MM.1S (cell line): Measurements from ENCODE around the gene RALGAPA2.

Source experiments
- DNase-seq: peaks from one replicate; pipeline ENCODE4 v3.0.0-alpha.2; 2015
- H2AFZ ChIP-seq: fragments of 300-600 bp; sonication (generic); 2 replicates; pipeline ENCODE4 v1.6.0; 2016; ENCODE audit warnings: antibody characterized with exemption, low read length
- H3F3A ChIP-seq: fragments of 300-600 bp; sonication (generic); 2 replicates; pipeline ENCODE4 v1.6.1; 2016; ENCODE audit warnings: mild to moderate bottlenecking, antibody characterized with exemption, low read length, moderate library complexity, mixed read lengths; ENCODE audit not compliant: insufficient read depth
- H3K27ac ChIP-seq: fragments of 300-600 bp; sonication (generic); 2 replicates; pipeline ENCODE4 v1.5.1; 2016; ENCODE audit warnings: mild to moderate bottlenecking, low read length
- H3K27me3 ChIP-seq: fragments of 300-600 bp; sonication (generic); replicated peaks from 2 replicates; pipeline ENCODE4 v1.6.0; 2016; ENCODE audit warnings: low read length; ENCODE audit not compliant: insufficient read depth
- H3K36me3 ChIP-seq: fragments of 300-600 bp; sonication (generic); replicated peaks from 2 replicates; pipeline ENCODE4 v1.6.1; 2016; ENCODE audit warnings: mild to moderate bottlenecking, low read length, mixed read lengths; ENCODE audit not compliant: insufficient read depth
- H3K4me1 ChIP-seq: fragments of 300-600 bp; sonication (generic); 2 replicates; pipeline ENCODE4 v1.6.1; 2016; ENCODE audit warnings: low read length, mixed read lengths
- H3K4me2 ChIP-seq: fragments of 300-600 bp; sonication (generic); 2 replicates; pipeline ENCODE4 v1.6.0; 2016; ENCODE audit warnings: low read depth, low read length
- H3K4me3 ChIP-seq: fragments of 300-600 bp; sonication (generic); 2 replicates; pipeline ENCODE4 v1.5.1; 2016; ENCODE audit warnings: low read length, mixed read lengths
- H3K79me2 ChIP-seq: fragments of 300-600 bp; sonication (generic); 2 replicates; pipeline ENCODE4 v1.6.1; 2016; ENCODE audit warnings: mixed run types, low read length, mixed read lengths
- H3K9ac ChIP-seq: fragments of 300-600 bp; sonication (generic); 2 replicates; pipeline ENCODE4 v1.6.1; 2016; ENCODE audit warnings: low read length, mixed read lengths
- H3K9me2 ChIP-seq: fragments of 300-600 bp; sonication (generic); replicated peaks from 2 replicates; pipeline ENCODE4 v1.6.1; 2016; ENCODE audit warnings: mild to moderate bottlenecking, low read length, mixed read lengths; ENCODE audit not compliant: insufficient read depth
- H3K9me3 ChIP-seq: fragments of 300-600 bp; sonication (generic); replicated peaks from 2 replicates; pipeline ENCODE4 v1.6.1; 2016; ENCODE audit warnings: mild to moderate bottlenecking, low read length, mixed read lengths; ENCODE audit not compliant: insufficient read depth
- H4K20me1 ChIP-seq: fragments of 300-600 bp; sonication (generic); 2 replicates; pipeline ENCODE4 v1.6.1; 2016; ENCODE audit warnings: mild to moderate bottlenecking, low read length, moderate library complexity, mixed read lengths; ENCODE audit not compliant: insufficient read depth
- EZH2 ChIP-seq: fragments of 300-600 bp; sonication (generic); optimal IDR thresholded peaks from 2 replicates; pipeline ENCODE3; 2017; ENCODE audit warnings: low read depth, mild to moderate bottlenecking, antibody characterized with exemption, low read length, mixed read lengths
- EZH2phosphoT487 ChIP-seq: fragments of 300-600 bp; sonication (generic); IDR thresholded peaks from 2 replicates; pipeline ENCODE4 v1.6.1; 2018; ENCODE audit warnings: antibody characterized with exemption, low read length
- TF ChIP-seq, protein P1 (sequence below): fragments of 300-600 bp; sonication (generic); IDR thresholded peaks from 2 replicates; pipeline ENCODE4 v1.5.1; 2016; ENCODE audit warnings: antibody characterized with exemption, low read length, mixed read lengths

Gene RALGAPA2

DNA sequence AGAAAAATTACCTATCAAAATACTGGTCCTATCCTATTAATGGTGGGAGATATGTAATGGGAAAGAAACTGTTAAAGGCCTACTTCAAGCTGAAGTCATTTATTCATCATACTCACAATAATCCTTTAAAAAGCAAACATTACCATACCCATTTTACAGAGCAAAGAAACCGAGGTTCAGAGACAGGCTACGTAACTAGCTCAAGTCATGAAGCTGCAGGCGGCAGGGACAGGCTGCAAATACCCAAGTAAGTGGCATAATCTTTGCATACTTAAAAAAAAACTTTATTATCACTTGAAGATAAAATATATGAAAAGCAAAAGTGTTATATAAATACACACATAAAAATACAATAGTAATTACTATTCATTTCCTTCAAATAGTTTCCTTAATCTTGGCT, 2.6 kb downstream of the RALGAPA2 start:
- Histone ChIP-seq H3K9me2 (no peaks in the 10 kb centered on the region), H3K4me3 (no peak overlapping the region), H4K20me1 (no peaks in the 10 kb centered on the region), H3K9me3 (no peaks in the 10 kb centered on the region), H3K4me1 (peaks cover 4% of the 10 kb centered on the region; the same call in 1 of the 2 replicates), H3K79me2 (no peaks in the 10 kb centered on the region), H3K36me3 (no peaks in the 10 kb centered on the region), H2AFZ (no peak overlapping the region), H3K9ac (no peak overlapping the region), H3F3A (no peaks in the 10 kb centered on the region; the same call in 1 of the 2 replicates), H3K27me3 (no peaks in the 10 kb centered on the region), H3K27ac (no peak overlapping the region), H3K4me2 (no peak overlapping the region)
- no peak for DNase-seq
- TF ChIP-seq EZH2phosphoT487, result no peak
- TF ChIP-seq, protein P1, sequence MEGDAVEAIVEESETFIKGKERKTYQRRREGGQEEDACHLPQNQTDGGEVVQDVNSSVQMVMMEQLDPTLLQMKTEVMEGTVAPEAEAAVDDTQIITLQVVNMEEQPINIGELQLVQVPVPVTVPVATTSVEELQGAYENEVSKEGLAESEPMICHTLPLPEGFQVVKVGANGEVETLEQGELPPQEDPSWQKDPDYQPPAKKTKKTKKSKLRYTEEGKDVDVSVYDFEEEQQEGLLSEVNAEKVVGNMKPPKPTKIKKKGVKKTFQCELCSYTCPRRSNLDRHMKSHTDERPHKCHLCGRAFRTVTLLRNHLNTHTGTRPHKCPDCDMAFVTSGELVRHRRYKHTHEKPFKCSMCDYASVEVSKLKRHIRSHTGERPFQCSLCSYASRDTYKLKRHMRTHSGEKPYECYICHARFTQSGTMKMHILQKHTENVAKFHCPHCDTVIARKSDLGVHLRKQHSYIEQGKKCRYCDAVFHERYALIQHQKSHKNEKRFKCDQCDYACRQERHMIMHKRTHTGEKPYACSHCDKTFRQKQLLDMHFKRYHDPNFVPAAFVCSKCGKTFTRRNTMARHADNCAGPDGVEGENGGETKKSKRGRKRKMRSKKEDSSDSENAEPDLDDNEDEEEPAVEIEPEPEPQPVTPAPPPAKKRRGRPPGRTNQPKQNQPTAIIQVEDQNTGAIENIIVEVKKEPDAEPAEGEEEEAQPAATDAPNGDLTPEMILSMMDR, result no peak

DNA sequence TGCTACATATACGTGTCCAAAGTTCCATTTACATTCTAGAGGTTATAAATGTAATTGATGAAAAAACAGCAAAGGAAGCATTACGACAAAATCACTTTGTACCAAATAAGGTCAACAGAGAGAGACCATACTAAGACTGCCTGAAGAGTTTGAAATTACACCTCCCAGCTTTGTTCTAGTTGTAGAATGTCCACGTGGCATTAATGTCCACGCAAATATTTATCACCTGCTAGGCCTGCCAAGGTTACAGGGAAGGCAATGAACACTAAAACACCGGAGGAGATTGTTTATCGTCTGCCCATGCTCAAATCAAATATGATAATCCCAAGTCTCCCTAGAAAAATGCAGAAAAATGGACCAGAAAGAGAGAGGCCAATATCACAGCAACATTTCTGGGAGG, 6.2 kb downstream of the RALGAPA2 start:
- no peak overlapping the region for H3K9ac ChIP-seq
- H3K36me3 ChIP-seq, result no peaks in the 10 kb centered on the region
- no peaks in the 10 kb centered on the region for H3K4me1 ChIP-seq
- no peak overlapping the region for H3K4me3 ChIP-seq
- H3K79me2 ChIP-seq, result no peaks in the 10 kb centered on the region
- no peak for DNase-seq
- no peak overlapping the region for H3K27ac ChIP-seq
- no peak overlapping the region for H3K4me2 ChIP-seq
- no peaks in the 10 kb centered on the region for H3K9me2 ChIP-seq
- H3K9me3 ChIP-seq, result no peaks in the 10 kb centered on the region
- no peaks in the 10 kb centered on the region for H4K20me1 ChIP-seq
- TF ChIP-seq EZH2, result no peak
- no peak for TF ChIP-seq EZH2phosphoT487
- TF ChIP-seq, protein P1, result no peak
- H3F3A ChIP-seq, result no peaks in the 10 kb centered on the region; the same call in 1 of the 2 replicates
- no peaks in the 10 kb centered on the region for H3K27me3 ChIP-seq
- no peak overlapping the region for H2AFZ ChIP-seq

DNA sequence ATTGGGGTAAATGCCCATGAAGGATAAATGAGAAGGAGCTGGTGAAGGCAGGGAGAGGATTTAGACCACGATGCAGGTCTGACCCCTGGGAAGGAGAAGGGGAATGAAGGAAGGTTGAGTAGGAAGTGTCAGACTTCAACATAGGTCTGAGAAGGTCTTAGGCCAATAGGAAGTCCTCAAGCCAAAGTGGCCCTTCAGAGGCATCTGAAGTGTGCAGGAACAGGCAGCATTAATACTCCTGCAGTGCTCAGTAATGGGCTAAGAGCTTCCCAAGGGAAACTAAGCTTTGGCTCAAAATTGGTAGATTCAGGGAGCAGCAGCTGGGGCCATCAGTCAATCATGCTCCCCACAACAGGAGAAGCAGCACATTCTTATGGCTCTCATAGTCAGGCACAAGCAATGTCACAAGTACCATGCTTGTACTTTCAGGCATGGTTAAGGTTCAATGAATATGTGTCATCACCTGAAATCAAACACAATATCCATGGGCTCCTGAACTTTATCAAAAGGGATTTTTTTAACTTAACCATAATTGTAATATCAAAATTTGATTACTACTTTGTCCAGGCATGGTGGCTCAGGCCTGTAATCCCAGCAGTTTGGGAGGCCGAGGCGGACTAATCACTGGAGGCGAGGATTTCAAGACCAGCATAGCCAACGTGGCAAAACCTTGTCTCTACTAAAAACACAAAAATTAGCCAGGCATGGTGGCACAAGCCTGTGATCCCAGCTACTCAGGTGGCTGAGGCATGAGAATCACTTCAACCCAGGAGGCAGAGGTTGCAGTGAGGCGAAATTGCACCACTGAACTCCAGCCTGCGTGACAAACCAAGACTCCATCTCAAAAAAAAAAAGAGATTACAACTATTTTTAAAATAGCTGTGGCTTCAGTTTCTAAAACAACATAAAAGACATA, 9.9 kb downstream of the RALGAPA2 start:
- TF ChIP-seq EZH2phosphoT487 (no peak), EZH2 (no peak)
- no peaks in the 10 kb centered on the region for H3F3A ChIP-seq
- H4K20me1 ChIP-seq, result no peaks in the 10 kb centered on the region
- H3K27ac ChIP-seq, result no peak overlapping the region
- no peaks in the 10 kb centered on the region for H3K4me1 ChIP-seq
- DNase-seq, result no peak
- H3K4me2 ChIP-seq, result no peak overlapping the region
- H3K36me3 ChIP-seq, result no peaks in the 10 kb centered on the region
- H3K9me2 ChIP-seq, result no peaks in the 10 kb centered on the region
- no peak overlapping the region for H3K9ac ChIP-seq
- H2AFZ ChIP-seq, result no peak overlapping the region
- no peaks in the 10 kb centered on the region for H3K79me2 ChIP-seq
- no peaks in the 10 kb centered on the region for H3K9me3 ChIP-seq
- no peak overlapping the region for H3K4me3 ChIP-seq
- no peaks in the 10 kb centered on the region for H3K27me3 ChIP-seq

DNA sequence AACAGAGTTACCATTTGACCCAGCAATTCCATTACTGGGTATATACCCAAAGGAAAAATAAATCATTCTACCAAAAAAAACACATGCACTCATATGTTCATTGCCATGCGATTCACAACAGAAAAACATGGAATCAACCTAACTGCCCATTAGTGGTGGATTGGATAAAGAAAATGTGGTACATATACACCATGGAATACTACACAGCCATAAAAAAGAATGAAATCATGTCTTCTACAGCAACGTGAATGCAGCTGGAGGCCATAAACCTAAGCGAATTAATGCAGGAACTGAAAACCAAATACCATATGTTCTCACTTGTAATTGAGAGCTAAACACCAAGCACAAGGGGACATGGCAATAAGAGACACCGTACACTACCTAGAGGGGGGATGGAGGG, 12.5 kb downstream of the RALGAPA2 start:
- Histone ChIP-seq H3K9me3 (no peaks in the 10 kb centered on the region), H3K9ac (no peak overlapping the region), H2AFZ (no peak overlapping the region), H3K9me2 (no peaks in the 10 kb centered on the region), H3K4me1 (no peaks in the 10 kb centered on the region), H3K36me3 (no peaks in the 10 kb centered on the region), H3K79me2 (no peaks in the 10 kb centered on the region), H3F3A (no peaks in the 10 kb centered on the region), H3K27me3 (no peaks in the 10 kb centered on the region), H3K4me3 (no peak overlapping the region), H3K4me2 (no peak overlapping the region), H3K27ac (no peak overlapping the region), H4K20me1 (no peaks in the 10 kb centered on the region)
- DNase-seq, result no peak
- TF ChIP-seq, protein P1, result no peak
- TF ChIP-seq EZH2phosphoT487, result no peak
